Lower lobe of right lung (tissue), 2 donors: ENCODE results near the gene NRXN3. TPM values are rescaled to one million over a fixed set of nuclear protein-coding genes. Genes with fewer than 3 reads are reported as not detected.

Experiments
- ATAC-seq, 2 donors: fragments of 200-7000 bp; cut with Tn5 transposase; one replicate each; pipeline ENCODE4 v1.9.1; 2020 to 2022; ENCODE audit warnings: mild to moderate bottlenecking in 2 of 2, moderate library complexity in 2 of 2
- DNase-seq: peaks from one replicate; pipeline ENCODE4 v3.0.0-alpha.2; 2020
- H3K27ac ChIP-seq: fragments of 200-600 bp; one replicate; pipeline ENCODE4 v1.8.0; 2022
- H3K27me3 ChIP-seq: fragments of 200-600 bp; one replicate; pipeline ENCODE4 v1.8.0; 2022; ENCODE audit warnings: low read depth
- H3K36me3 ChIP-seq: fragments of 200-600 bp; one replicate; pipeline ENCODE4 v1.8.0; 2022; ENCODE audit warnings: mild to moderate bottlenecking
- H3K4me1 ChIP-seq: fragments of 200-600 bp; one replicate; pipeline ENCODE4 v1.8.0; 2022
- H3K4me3 ChIP-seq: fragments of 200-600 bp; one replicate; pipeline ENCODE4 v1.8.0; 2022; ENCODE audit warnings: mild to moderate bottlenecking
- H3K9me3 ChIP-seq: fragments of 200-600 bp; one replicate; pipeline ENCODE4 v1.8.0; 2022
- intact Hi-C: fragments of 100-400 bp; cut with DNase I; formaldehyde crosslinking; loops from one replicate; pipeline ENCODE4 v1.11.0; 2022
- total RNA-seq: library from RNA; stranded (reverse); fragmentation: NEBNext Ultra II Directional; extraction: Animal tissue kit (Norgen Biotek cat#: 25700); gene quantifications from one replicate; pipeline ENCODE4 v1.2.1, GENCODE V29; 2021
- TF ChIP-seq, protein P1 (sequence below): fragments of 200-600 bp; IDR thresholded peaks from one replicate; pipeline ENCODE4 v1.8.0; 2022; ENCODE audit warnings: antibody characterized with exemption, mild to moderate bottlenecking
- donor health status: DM: no; HTN: yes; CAD: no; lungs with severe emphysema.

NRXN3 gene
- total RNA-seq, 1 donor from 2014 or later, result 9.0 TPM

DNA sequence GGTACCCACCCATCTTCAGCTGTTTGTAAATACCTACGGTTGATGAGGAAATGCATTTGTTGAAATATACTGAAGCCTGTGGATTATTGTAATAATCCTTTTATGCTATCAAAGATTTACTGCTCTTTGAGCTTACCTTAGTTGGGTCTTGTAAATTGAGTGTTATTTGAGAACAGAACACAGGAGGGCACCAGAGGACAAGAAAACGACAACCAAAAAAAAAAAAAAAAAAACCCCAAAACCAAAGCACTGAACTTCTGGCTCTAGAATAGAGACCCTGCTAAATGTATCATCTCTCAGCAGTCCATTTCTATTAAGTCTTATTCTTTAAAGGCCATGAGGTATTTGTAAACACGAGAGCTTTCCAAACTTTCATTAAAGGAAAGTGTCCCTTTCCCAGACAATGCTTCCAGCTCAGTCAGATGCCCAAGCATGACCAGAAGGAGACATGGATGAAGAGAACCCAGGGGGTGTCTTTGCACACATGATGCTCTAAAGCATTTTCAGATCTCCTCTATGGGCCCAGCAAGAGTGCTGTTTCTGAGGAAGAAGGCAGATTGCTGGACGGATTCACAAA, 763.9 kb downstream of the NRXN3 start:
- H3K27me3 ChIP-seq, result no peaks in the 10 kb centered on the region
- intact Hi-C loops, result no loop called here
- H3K4me1 ChIP-seq, result no peaks in the 10 kb centered on the region
- no peak overlapping the region for H3K4me3 ChIP-seq
- TF ChIP-seq, protein P1, sequence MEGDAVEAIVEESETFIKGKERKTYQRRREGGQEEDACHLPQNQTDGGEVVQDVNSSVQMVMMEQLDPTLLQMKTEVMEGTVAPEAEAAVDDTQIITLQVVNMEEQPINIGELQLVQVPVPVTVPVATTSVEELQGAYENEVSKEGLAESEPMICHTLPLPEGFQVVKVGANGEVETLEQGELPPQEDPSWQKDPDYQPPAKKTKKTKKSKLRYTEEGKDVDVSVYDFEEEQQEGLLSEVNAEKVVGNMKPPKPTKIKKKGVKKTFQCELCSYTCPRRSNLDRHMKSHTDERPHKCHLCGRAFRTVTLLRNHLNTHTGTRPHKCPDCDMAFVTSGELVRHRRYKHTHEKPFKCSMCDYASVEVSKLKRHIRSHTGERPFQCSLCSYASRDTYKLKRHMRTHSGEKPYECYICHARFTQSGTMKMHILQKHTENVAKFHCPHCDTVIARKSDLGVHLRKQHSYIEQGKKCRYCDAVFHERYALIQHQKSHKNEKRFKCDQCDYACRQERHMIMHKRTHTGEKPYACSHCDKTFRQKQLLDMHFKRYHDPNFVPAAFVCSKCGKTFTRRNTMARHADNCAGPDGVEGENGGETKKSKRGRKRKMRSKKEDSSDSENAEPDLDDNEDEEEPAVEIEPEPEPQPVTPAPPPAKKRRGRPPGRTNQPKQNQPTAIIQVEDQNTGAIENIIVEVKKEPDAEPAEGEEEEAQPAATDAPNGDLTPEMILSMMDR, result peak; percentile 35
- H3K9me3 ChIP-seq, result no peaks in the 10 kb centered on the region
- ATAC-seq, result no peak
- DNase-seq, result no peak
- no peaks in the 10 kb centered on the region for H3K36me3 ChIP-seq
- H3K27ac ChIP-seq, result no peak overlapping the region

DNA sequence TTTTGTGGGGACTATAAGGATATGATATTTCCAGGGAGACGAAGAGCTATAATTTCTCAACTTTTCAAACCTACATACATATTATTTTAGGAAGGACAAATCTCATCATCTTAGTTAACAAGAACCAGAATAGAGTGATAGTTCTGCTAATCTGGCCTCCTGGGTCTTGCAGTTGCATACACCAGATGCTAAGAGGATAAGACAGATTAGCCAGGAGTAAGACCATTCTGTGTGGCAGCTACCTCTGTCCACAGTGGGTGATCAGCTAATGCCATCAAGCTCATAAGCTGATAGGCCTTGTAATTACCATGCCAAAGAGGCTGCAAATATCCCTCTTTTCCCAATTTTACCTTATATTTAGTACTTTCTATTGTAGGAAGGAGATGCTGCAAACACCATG, 776.8 kb downstream of the NRXN3 start:
- Histone ChIP-seq H3K27ac (no peak overlapping the region), H3K4me3 (no peak overlapping the region), H3K4me1 (no peaks in the 10 kb centered on the region), H3K9me3 (no peaks in the 10 kb centered on the region), H3K36me3 (no peaks in the 10 kb centered on the region), H3K27me3 (no peaks in the 10 kb centered on the region)
- ATAC-seq (no peak), DNase-seq (no peak)
- TF ChIP-seq, protein P1, result no peak
- intact Hi-C loops, result no loop called here

- Histone ChIP-seq H3K9me3 (no peaks in the 10 kb centered on the region), H3K4me1 (no peaks in the 10 kb centered on the region), H3K27me3 (no peaks in the 10 kb centered on the region), H3K27ac (no peak overlapping the region), H3K36me3 (no peaks in the 10 kb centered on the region), H3K4me3 (no peak overlapping the region)
- TF ChIP-seq, protein P1, result no peak
- intact Hi-C loops, result no loop called here
- no peak for ATAC-seq
- no peak for DNase-seq
Measured at GRCh38 chr14:78947681-78948080, 777.5 kb downstream of the NRXN3 start.

GRCh38 chr14:78950649-78951048, 780.5 kb downstream of the NRXN3 start:
- Histone ChIP-seq H3K4me3 (no peak overlapping the region), H3K9me3 (no peaks in the 10 kb centered on the region), H3K27ac (no peak overlapping the region), H3K36me3 (no peaks in the 10 kb centered on the region), H3K4me1 (no peaks in the 10 kb centered on the region), H3K27me3 (no peaks in the 10 kb centered on the region)
- intact Hi-C loops, result no loop called here
- DNase-seq (no peak), ATAC-seq (no peak)
- TF ChIP-seq, protein P1, result no peak

- no peak for ATAC-seq
- Histone ChIP-seq H3K9me3 (no peaks in the 10 kb centered on the region), H3K27ac (no peak overlapping the region), H3K4me3 (no peak overlapping the region), H3K27me3 (no peaks in the 10 kb centered on the region), H3K36me3 (no peaks in the 10 kb centered on the region), H3K4me1 (no peaks in the 10 kb centered on the region)
- intact Hi-C loops, result no loop called here
- no peak for DNase-seq
- TF ChIP-seq, protein P1, result no peak
Measured at GRCh38 chr14:78951602-78952001, 781.4 kb downstream of the NRXN3 start.
